Fibroblast of lung (primary cell): ENCODE data around the gene DGKG. TPM values are rescaled to one million over a fixed set of nuclear protein-coding genes. Genes with fewer than 3 reads are reported as not detected.

Source experiments
- DNase-seq, 2 donors: peaks; one replicate each; pipeline versions ENCODE4 v3.0.0 to v3.0.0-alpha.2; 2010; ENCODE audit warnings: low read depth in 2 of 2
- H2AFZ ChIP-seq: 2 replicates; pipeline ENCODE4 v1.5.1; 2012; ENCODE audit warnings: low read length, control low read depth, inconsistent platforms
- H3K27ac ChIP-seq: 2 replicates; pipeline ENCODE4 v1.5.1; 2011; ENCODE audit warnings: low read length, control low read depth; ENCODE audit not compliant: insufficient read depth
- H3K27me3 ChIP-seq: 2 replicates; pipeline ENCODE4 v1.5.1; 2011; ENCODE audit warnings: mild to moderate bottlenecking, low read length; ENCODE audit not compliant: control insufficient read depth, insufficient read depth
- H3K36me3 ChIP-seq: 2 replicates; pipeline ENCODE4 v1.5.1; 2011; ENCODE audit warnings: low read length; ENCODE audit not compliant: control insufficient read depth, insufficient read depth
- H3K4me1 ChIP-seq: 2 replicates; pipeline ENCODE4 v1.5.1; 2011; ENCODE audit warnings: low read length; ENCODE audit not compliant: control insufficient read depth, insufficient read depth; ENCODE audit errors: extremely low read depth
- H3K4me2 ChIP-seq: 2 replicates; pipeline ENCODE4 v1.5.1; 2011; ENCODE audit warnings: low read length, control low read depth; ENCODE audit not compliant: insufficient read depth; ENCODE audit errors: extremely low read depth
- H3K4me3 ChIP-seq, 4 experiments: fragments of 200-600 bp in 1 of 4; sonication (generic) in 1 of 4; replicated peaks in 1 of 4; 2 replicates each; pipeline ENCODE4 v1.5.1; 2011 to 2016; ENCODE audit warnings: low read length in 4 of 4, low read depth in 3 of 4, mild to moderate bottlenecking in 3 of 4, control low read depth in 2 of 4, inconsistent platforms in 1 of 4, mixed read lengths in 1 of 4; ENCODE audit not compliant: insufficient read depth in 1 of 4; ENCODE audit errors: control extremely low read depth in 1 of 4
- H3K79me2 ChIP-seq: 2 replicates; pipeline ENCODE4 v1.5.1; 2012; ENCODE audit warnings: mild to moderate bottlenecking, low read length, inconsistent platforms; ENCODE audit not compliant: control insufficient read depth, insufficient read depth
- H3K9ac ChIP-seq: 2 replicates; pipeline ENCODE4 v1.5.1; 2011; ENCODE audit warnings: mild to moderate bottlenecking, low read length, control low read depth; ENCODE audit not compliant: insufficient read depth
- H3K9me3 ChIP-seq: 2 replicates; pipeline ENCODE4 v1.5.1; 2012; ENCODE audit warnings: low read depth, low read length; ENCODE audit not compliant: control insufficient read depth, insufficient read depth
- H4K20me1 ChIP-seq: 2 replicates; pipeline ENCODE4 v1.5.1; 2011; ENCODE audit warnings: low read length; ENCODE audit not compliant: control insufficient read depth, insufficient read depth; ENCODE audit errors: extremely low read depth
- EZH2 ChIP-seq: IDR thresholded peaks from 2 replicates; pipeline ENCODE4 v1.5.1; 2012; ENCODE audit warnings: low read length, control low read depth, mild to moderate bottlenecking; ENCODE audit errors: missing control alignments
- polyA plus RNA-seq, 2 donors: library from polyadenylated mRNA; depleted of rRNA in 1 of 2; stranded (reverse) in 1 of 2; unstranded in 1 of 2; fragments of >200 nt; gene quantifications; 2 replicates each; pipeline ENCODE4 v1.2.1, GENCODE V29; 2011 to 2012; ENCODE audit warnings: missing spikeins in 1 of 2
- total RNA-seq: library from RNA; depleted of rRNA; stranded (reverse); fragments of >200 nt; gene quantifications from 2 replicates; pipeline ENCODE4 v1.2.1, GENCODE V29; 2014
- TF ChIP-seq, protein P1 (sequence below), 2 donors: IDR thresholded peaks in 1 of 2; conservative IDR thresholded peaks in 1 of 2; 1 replicate in 1 of 2; 2 replicates in 1 of 2; pipeline ENCODE4 v1.5.1; 2011 to 2012; ENCODE audit warnings: low read length in 2 of 2, control low read depth in 1 of 2, inconsistent platforms in 1 of 2, low read depth in 1 of 2, mild to moderate bottlenecking in 1 of 2

The DGKG gene
- total and polyA plus RNA-seq, 2 donors (not counting 1 experiment from before 2014, with no cell fraction given): 3.7 to 4.8 TPM

DNA sequence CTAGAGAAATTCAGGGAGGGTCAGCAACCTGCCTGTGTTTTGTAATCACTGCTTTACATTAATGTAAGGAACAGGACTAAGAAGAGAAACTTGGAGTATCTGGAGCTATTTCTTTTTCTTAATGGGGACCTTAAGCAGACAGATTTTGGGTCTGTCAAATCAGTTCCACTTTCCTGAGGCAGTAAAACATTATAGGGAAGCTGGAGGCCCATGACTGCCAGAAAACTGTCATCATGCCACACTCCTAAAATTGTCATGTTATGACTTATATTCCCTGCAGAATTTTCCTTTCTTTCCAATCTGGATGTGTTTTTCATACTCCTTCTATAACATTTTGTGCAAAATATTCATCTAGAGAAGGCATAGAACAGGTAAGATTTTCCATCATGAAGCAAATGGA is 28.8 kb downstream of the DGKG start:
- TF ChIP-seq, protein P1, sequence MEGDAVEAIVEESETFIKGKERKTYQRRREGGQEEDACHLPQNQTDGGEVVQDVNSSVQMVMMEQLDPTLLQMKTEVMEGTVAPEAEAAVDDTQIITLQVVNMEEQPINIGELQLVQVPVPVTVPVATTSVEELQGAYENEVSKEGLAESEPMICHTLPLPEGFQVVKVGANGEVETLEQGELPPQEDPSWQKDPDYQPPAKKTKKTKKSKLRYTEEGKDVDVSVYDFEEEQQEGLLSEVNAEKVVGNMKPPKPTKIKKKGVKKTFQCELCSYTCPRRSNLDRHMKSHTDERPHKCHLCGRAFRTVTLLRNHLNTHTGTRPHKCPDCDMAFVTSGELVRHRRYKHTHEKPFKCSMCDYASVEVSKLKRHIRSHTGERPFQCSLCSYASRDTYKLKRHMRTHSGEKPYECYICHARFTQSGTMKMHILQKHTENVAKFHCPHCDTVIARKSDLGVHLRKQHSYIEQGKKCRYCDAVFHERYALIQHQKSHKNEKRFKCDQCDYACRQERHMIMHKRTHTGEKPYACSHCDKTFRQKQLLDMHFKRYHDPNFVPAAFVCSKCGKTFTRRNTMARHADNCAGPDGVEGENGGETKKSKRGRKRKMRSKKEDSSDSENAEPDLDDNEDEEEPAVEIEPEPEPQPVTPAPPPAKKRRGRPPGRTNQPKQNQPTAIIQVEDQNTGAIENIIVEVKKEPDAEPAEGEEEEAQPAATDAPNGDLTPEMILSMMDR (conservative IDR thresholded peaks at IDR 0.05 in 1 of 2, IDR thresholded peaks at IDR 0.05 in 1 of 2; ENCODE audit: low read depth in 1 of 2, low read length in 2 of 2): no peak
- no peak for TF ChIP-seq EZH2
- Histone ChIP-seq H3K79me2 (no peaks in the 10 kb centered on the region), H3K9ac (no peak overlapping the region), H2AFZ (no peak overlapping the region), H4K20me1 (no peaks in the 10 kb centered on the region), H3K9me3 (no peaks in the 10 kb centered on the region), H3K4me1 (no peaks in the 10 kb centered on the region), H3K4me3 (no peak overlapping the region), H3K4me2 (no peak overlapping the region), H3K27me3 (no peaks in the 10 kb centered on the region), H3K27ac (no peak overlapping the region), H3K36me3 (no peaks in the 10 kb centered on the region)
- DNase-seq: no peak

DNA sequence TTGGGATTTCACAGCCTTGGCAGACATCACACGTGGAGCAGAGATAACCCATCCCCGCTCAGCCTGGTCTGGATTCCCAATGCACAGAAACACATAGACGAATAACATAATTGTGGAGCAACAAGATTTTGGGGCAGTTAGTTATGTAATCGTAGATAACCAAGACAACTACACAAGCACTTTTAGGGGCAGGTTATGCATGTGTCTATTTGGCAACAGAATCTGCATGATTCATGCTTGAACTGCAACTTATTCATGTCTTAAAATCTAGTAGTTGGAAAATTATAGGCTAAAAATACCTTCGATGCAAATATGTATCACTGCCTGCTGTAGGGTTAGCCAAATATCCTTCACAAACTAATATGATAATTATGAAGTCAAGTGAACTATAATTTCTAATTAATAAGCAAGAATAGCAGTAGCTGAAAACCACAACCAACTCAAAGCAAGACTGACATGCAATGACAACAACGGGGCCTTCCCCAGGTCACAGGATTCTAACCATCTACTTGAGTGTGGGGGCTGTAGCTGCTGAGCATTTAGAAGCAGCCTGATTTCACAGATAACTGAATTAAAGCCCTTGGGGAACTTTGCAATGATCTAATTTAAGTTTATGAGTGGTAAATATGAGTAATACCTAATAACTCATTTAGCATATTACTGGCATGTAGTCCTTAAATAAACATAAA is 31.1 kb downstream of the DGKG start:
- H3K36me3 ChIP-seq: no peaks in the 10 kb centered on the region

DNA sequence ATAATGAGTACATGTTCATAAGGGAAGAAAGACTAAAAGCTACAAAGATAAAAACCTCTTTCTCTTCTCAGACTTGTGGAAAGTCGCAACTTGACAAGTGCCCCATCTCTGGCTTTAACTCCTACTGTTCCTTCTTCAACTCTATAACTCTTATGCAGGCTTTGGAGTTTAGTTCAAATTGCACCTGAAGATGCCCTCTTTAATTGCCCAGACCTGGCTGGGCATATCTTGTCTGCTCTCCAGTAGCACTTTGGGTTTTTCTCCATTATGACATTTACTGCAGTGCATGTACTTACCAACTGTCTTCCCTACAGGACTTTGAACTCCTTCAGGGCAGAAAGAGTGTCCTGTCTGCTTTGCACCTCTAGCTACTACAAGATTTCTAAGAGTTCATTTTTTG is 32.4 kb downstream of the DGKG start:
- no peaks in the 10 kb centered on the region for H4K20me1 ChIP-seq
- H3K4me2 ChIP-seq: no peak overlapping the region
- no peaks in the 10 kb centered on the region for H3K79me2 ChIP-seq
- H3K36me3 ChIP-seq: no peaks in the 10 kb centered on the region
- no peak overlapping the region for H2AFZ ChIP-seq
- peaks cover 3% of the 10 kb centered on the region for H3K27me3 ChIP-seq
- no peaks in the 10 kb centered on the region for H3K4me1 ChIP-seq
- H3K27ac ChIP-seq: no peak overlapping the region
- no peak overlapping the region for H3K9ac ChIP-seq
- DNase-seq: no peak
- no peak overlapping the region for H3K4me3 ChIP-seq
- H3K9me3 ChIP-seq: no peaks in the 10 kb centered on the region
- no peak for TF ChIP-seq EZH2
- TF ChIP-seq, protein P1 (conservative IDR thresholded peaks at IDR 0.05 in 1 of 2, IDR thresholded peaks at IDR 0.05 in 1 of 2; ENCODE audit: low read depth in 1 of 2, low read length in 2 of 2): no peak

More for the DNA sequence above, 31.1 kb downstream of the DGKG start:
- no peaks in the 10 kb centered on the region for H3K4me1 ChIP-seq
- H4K20me1 ChIP-seq: no peaks in the 10 kb centered on the region
- no peaks in the 10 kb centered on the region for H3K9me3 ChIP-seq
- H3K27ac ChIP-seq: no peak overlapping the region
- TF ChIP-seq, protein P1 (conservative IDR thresholded peaks at IDR 0.05 in 1 of 2, IDR thresholded peaks at IDR 0.05 in 1 of 2; ENCODE audit: low read depth in 1 of 2, low read length in 2 of 2): no peak
- no peak for TF ChIP-seq EZH2
- H3K4me3 ChIP-seq: no peak overlapping the region
- peaks cover 3% of the 10 kb centered on the region for H3K27me3 ChIP-seq
- no peak overlapping the region for H2AFZ ChIP-seq
- H3K4me2 ChIP-seq: no peak overlapping the region
- H3K9ac ChIP-seq: no peak overlapping the region
- DNase-seq: no peak
- H3K79me2 ChIP-seq: no peaks in the 10 kb centered on the region
